ENCODE data around the gene SEL1L2.

DNA sequence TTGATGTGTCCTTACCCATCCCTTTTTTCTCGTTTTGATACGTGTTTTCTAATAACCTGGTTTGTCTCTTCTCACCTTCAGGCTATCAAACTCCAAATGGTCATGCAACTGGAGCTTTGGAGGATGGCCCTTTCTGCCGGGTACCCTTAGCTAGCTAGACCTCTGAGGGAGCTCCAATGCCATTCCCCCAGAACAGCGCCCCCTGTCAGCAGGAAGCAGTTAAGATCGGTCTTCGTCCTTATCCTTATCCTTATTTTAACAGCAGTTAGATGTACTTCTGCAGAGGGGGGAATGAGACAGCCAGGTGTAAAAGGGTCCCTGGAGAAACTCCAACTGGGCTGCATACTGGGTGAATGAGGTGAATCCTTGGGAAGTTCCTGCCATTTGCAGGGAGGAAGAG is 37.2 kb downstream of the SEL1L2 start:
- no peak for TF ChIP-seq POLR2A (IDR thresholded peaks at IDR 0.05; ENCODE audit: low read depth)
- TF ChIP-seq, protein P1, sequence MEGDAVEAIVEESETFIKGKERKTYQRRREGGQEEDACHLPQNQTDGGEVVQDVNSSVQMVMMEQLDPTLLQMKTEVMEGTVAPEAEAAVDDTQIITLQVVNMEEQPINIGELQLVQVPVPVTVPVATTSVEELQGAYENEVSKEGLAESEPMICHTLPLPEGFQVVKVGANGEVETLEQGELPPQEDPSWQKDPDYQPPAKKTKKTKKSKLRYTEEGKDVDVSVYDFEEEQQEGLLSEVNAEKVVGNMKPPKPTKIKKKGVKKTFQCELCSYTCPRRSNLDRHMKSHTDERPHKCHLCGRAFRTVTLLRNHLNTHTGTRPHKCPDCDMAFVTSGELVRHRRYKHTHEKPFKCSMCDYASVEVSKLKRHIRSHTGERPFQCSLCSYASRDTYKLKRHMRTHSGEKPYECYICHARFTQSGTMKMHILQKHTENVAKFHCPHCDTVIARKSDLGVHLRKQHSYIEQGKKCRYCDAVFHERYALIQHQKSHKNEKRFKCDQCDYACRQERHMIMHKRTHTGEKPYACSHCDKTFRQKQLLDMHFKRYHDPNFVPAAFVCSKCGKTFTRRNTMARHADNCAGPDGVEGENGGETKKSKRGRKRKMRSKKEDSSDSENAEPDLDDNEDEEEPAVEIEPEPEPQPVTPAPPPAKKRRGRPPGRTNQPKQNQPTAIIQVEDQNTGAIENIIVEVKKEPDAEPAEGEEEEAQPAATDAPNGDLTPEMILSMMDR (IDR thresholded peaks at IDR 0.05), result no peak
